ENCODE results near the gene PPM1J.

DNA sequence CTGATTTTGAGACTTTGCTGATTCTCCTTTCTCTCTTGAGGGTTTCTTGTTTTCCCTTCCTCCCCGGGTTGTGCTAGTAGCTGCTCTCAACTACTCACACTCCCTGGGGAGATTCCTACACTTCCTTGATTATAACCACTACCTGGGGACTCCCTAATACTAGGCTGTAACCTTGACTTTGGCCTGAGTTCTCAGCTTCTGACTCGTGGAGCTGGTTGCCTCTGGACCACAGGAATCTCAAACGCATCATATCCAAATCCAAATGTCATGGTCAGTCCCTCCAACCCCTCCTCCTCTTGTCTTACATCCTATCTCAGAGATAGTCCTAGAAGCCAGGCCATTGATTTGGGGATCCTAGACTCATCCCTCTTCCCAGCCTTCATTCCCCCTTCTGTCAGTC lies 28.7 kb downstream of the PPM1J start:
- TF ChIP-seq, protein P1, sequence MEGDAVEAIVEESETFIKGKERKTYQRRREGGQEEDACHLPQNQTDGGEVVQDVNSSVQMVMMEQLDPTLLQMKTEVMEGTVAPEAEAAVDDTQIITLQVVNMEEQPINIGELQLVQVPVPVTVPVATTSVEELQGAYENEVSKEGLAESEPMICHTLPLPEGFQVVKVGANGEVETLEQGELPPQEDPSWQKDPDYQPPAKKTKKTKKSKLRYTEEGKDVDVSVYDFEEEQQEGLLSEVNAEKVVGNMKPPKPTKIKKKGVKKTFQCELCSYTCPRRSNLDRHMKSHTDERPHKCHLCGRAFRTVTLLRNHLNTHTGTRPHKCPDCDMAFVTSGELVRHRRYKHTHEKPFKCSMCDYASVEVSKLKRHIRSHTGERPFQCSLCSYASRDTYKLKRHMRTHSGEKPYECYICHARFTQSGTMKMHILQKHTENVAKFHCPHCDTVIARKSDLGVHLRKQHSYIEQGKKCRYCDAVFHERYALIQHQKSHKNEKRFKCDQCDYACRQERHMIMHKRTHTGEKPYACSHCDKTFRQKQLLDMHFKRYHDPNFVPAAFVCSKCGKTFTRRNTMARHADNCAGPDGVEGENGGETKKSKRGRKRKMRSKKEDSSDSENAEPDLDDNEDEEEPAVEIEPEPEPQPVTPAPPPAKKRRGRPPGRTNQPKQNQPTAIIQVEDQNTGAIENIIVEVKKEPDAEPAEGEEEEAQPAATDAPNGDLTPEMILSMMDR (IDR thresholded peaks at IDR 0.05) = no peak
- no peak for TF ChIP-seq POLR2A (IDR thresholded peaks at IDR 0.05)
